NCI-H82 treated with DMSO at 0.1 percent for 48 hours (cell line): ENCODE results near the gene ABHD16B.
"Not testable (repeated sequence)": the region's sequence is repeated elsewhere in the genome, so short reads cannot be mapped to it uniquely, and the experiment has no call there.

Source experiments
- DNase-seq: peaks from one replicate; lab custom pipeline; 2025; ENCODE audit not compliant: unreplicated experiment; lab: John Stamatoyannopoulos, UW

Gene ABHD16B

GRCh38 chr20:63854766-63855362, 6.4 kb upstream of the ABHD16B start:
- DNase-seq: peak; percentile 38

- no peak for DNase-seq
Observed at GRCh38 chr20:63855363-63856097, 5.8 kb upstream of the ABHD16B start.

GRCh38 chr20:63856098-63856511, 5.2 kb upstream of the ABHD16B start:
- DNase-seq: no peak

GRCh38 chr20:63857764-63858392, 3.4 kb upstream of the ABHD16B start:
- no peak for DNase-seq

GRCh38 chr20:63858393-63859165, 2.7 kb upstream of the ABHD16B start:
- DNase-seq: no peak

GRCh38 chr20:63859166-63859699, 2.1 kb upstream of the ABHD16B start:
- DNase-seq: no peak

GRCh38 chr20:63860325-63861051, 810 bp upstream of the ABHD16B start:
- DNase-seq: no peak

- DNase-seq: no peak
Observed at GRCh38 chr20:63861981-63862901, 943 bp downstream of the ABHD16B start.

GRCh38 chr20:63863021-63863797, 1.9 kb downstream of the ABHD16B start:
- DNase-seq: no peak

GRCh38 chr20:63863798-63864544, 2.7 kb downstream of the ABHD16B start:
- no peak for DNase-seq

GRCh38 chr20:63864545-63864977, 3.3 kb downstream of the ABHD16B start:
- DNase-seq: no peak

- DNase-seq: peak; percentile 96
Observed at GRCh38 chr20:63864978-63865640, 3.8 kb downstream of the ABHD16B start, which contains the start of gene TPD52L2. Gene TPD52L2, plus strand, starts transcription at chr20:63865270. Its CDS starts 96 bp downstream, at chr20:63865366.

GRCh38 chr20:63867042-63867441, 5.7 kb downstream of the ABHD16B start:
- not testable (repeated sequence) for DNase-seq

GRCh38 chr20:63868264-63868663, 7.0 kb downstream of the ABHD16B start:
- DNase-seq: no peak

GRCh38 chr20:63873477-63873971, 12.2 kb downstream of the ABHD16B start:
- no peak for DNase-seq

GRCh38 chr20:63874241-63874640, 12.9 kb downstream of the ABHD16B start:
- not testable (repeated sequence) for DNase-seq

GRCh38 chr20:63876489-63877036, 15.3 kb downstream of the ABHD16B start:
- DNase-seq: no peak
